Pancreas (tissue), 10 donors: ENCODE data around the gene SLC27A1. TPM values are rescaled to one million over a fixed set of nuclear protein-coding genes. Genes with fewer than 3 reads are reported as not detected.
"Not testable (repeated sequence)": the region's sequence is repeated elsewhere in the genome, so short reads cannot be mapped to it uniquely, and the experiment has no call there.

Source experiments
- ATAC-seq, 4 donors: fragments of 200-7000 bp; cut with Tn5 transposase; one replicate each; pipeline versions ENCODE4 v1.8.0 to v1.9.1; 2020; ENCODE audit warnings: mild to moderate bottlenecking in 4 of 4, moderate library complexity in 4 of 4
- DNase-seq, 6 donors: peaks; one replicate each; pipeline ENCODE4 v3.0.0-alpha.2; 2020
- FAIRE-seq: peaks from 2 replicates; lab custom pipeline; 2012; peaks lifted over from hg19 to GRCh38; lab: Jason Lieb, UNC
- H3K27ac ChIP-seq, 4 donors: fragments of 200-600 bp; sonication (generic); 1 replicate in 3 of 4; 2 replicates in 1 of 4; pipeline versions ENCODE4 v1.5.0 to v1.8.0; 2020
- H3K27me3 ChIP-seq, 4 donors: fragments of 200-600 bp; one replicate each; pipeline ENCODE4 v1.8.0; 2021
- H3K36me3 ChIP-seq, 3 donors: fragments of 200-600 bp; sonication (generic) in 1 of 3; one replicate each; pipeline versions ENCODE4 v1.5.0 to v1.8.0; 2020 to 2021
- H3K4me1 ChIP-seq, 3 donors: fragments of 200-600 bp; one replicate each; pipeline ENCODE4 v1.8.0; 2021
- H3K4me3 ChIP-seq, 4 donors: fragments of 200-600 bp; sonication (generic) in 2 of 4; one replicate each; pipeline versions ENCODE4 v1.5.0 to v1.8.0; 2020 to 2021
- H3K9me3 ChIP-seq, 4 donors: fragments of 200-600 bp; one replicate each; pipeline ENCODE4 v1.8.0; 2021
- WGBS, 2 donors: extraction: QIAGEN DNeasy Blood & Tissue Kit; methylation state at CpG; one replicate each; pipeline ENCODE4 v1.1.7; 2013; 5-methylcytosine and 5-hydroxymethylcytosine counted together
- intact Hi-C, 3 donors: fragments of 100-400 bp; cut with DNase I; formaldehyde crosslinking; loops; one replicate each; pipeline versions ENCODE4 v1.11.1 to v1.14.2; 2022
- polyA plus RNA-seq, 2 donors: library from polyadenylated mRNA; stranded (reverse); fragments of 200-250 nt; gene quantifications; one replicate each; pipeline ENCODE4 v1.2.3, GENCODE V29; 2013
- total RNA-seq, 6 donors: library from RNA; stranded (reverse); fragmentation: NEBNext Ultra II Directional in 4 of 6; extraction: Animal tissue kit (Norgen Biotek cat#: 25700) in 4 of 6; gene quantifications; one replicate each; pipeline versions ENCODE4 v1.2.1 to v1.2.4, GENCODE V29; 2021 to 2023
- TF ChIP-seq, protein P1 (sequence below), 4 donors: fragments of 200-600 bp; sonication (generic) in 3 of 4; IDR thresholded peaks; one replicate each; pipeline versions ENCODE4 v1.5.0 to v1.8.0; 2021; ENCODE audit warnings: antibody characterized with exemption in 4 of 4
- donor health status: healthy with polysubstance abuse.
- donor health status: DM: no; HTN: no; CAD: no; lungs with moderate emphysema.
- donor health status: DM: no; HTN: no; CAD: no.
- donor health status: control.
- donor health status: control.
- donor health status: Bipolar disorder and iron deficiency.
- donor health status: DM: yes; HTN: yes; CAD: no.
- donor health status: DM: no; HTN: no; CAD: no.
- donor health status: DM: no; HTN: no; CAD: no.
- donor health status: DM: yes; HTN: yes; CAD: no.

SLC27A1 gene
- total and polyA plus RNA-seq, 8 donors = 9.4 to 37.1 (median 11.4) TPM

DNA sequence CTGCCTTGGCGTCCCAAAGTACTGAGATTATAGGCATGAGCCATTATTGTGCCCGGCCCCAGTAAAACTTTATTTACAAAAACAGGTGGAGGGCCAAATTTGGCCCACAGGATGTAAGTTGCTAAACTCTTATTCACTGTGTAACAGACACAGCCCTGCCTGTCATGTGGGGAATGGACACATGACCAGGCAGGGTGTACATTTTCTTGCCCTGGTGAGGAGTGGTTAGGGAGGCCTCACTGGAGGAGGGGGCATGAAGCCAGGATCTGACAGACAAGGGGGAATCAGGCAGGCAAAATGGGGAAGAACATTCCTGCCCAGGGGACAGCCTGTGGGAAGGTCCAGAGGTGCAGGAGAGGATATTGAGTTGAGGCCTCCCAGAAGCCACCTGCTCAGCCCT is 33.7 kb downstream of the SLC27A1 start:
- H3K27ac ChIP-seq = no peak overlapping the region
- no peak for ATAC-seq
- no peaks in the 10 kb centered on the region for H3K36me3 ChIP-seq
- H3K27me3 ChIP-seq = no peaks in the 10 kb centered on the region
- DNase-seq = no peak
- intact Hi-C loops = no loop called here
- peaks cover 0 to 7% (median 0%) of the 10 kb centered on the region in 3 donors for H3K4me1 ChIP-seq
- no peak for FAIRE-seq
- TF ChIP-seq, protein P1, sequence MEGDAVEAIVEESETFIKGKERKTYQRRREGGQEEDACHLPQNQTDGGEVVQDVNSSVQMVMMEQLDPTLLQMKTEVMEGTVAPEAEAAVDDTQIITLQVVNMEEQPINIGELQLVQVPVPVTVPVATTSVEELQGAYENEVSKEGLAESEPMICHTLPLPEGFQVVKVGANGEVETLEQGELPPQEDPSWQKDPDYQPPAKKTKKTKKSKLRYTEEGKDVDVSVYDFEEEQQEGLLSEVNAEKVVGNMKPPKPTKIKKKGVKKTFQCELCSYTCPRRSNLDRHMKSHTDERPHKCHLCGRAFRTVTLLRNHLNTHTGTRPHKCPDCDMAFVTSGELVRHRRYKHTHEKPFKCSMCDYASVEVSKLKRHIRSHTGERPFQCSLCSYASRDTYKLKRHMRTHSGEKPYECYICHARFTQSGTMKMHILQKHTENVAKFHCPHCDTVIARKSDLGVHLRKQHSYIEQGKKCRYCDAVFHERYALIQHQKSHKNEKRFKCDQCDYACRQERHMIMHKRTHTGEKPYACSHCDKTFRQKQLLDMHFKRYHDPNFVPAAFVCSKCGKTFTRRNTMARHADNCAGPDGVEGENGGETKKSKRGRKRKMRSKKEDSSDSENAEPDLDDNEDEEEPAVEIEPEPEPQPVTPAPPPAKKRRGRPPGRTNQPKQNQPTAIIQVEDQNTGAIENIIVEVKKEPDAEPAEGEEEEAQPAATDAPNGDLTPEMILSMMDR (IDR thresholded peaks at IDR 0.05) = no peak
- WGBS, 2 donors = 96% methylated on average over 2 of the region's 2 CpGs
- no peaks in the 10 kb centered on the region for H3K9me3 ChIP-seq
- no peak overlapping the region for H3K4me3 ChIP-seq

DNA sequence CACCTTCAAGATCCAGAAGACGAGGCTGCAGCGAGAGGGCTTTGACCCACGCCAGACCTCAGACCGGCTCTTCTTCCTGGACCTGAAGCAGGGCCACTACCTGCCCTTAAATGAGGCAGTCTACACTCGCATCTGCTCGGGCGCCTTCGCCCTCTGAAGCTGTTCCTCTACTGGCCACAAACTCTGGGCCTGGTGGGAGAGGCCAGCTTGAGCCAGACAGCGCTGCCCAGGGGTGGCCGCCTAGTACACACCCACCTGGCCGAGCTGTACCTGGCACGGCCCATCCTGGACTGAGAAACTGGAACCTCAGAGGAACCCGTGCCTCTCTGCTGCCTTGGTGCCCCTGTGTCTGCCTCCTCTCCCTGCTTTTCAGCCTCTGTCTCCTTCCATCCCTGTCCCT is 34.1 kb downstream of the SLC27A1 start:
- TF ChIP-seq, protein P1 (IDR thresholded peaks at IDR 0.05) = no peak
- ATAC-seq (no peak), FAIRE-seq (no peak), DNase-seq (no peak)
- H3K4me1 ChIP-seq = peaks cover 0 to 7% (median 0%) of the 10 kb centered on the region in 3 donors
- H3K36me3 ChIP-seq = no peaks in the 10 kb centered on the region
- H3K27ac ChIP-seq = no peak overlapping the region
- intact Hi-C loops = no loop called here
- H3K27me3 ChIP-seq = no peaks in the 10 kb centered on the region
- H3K4me3 ChIP-seq = no peak overlapping the region
- 91 to 94% methylated on average over 13 of the region's 13 CpGs for WGBS, 2 donors
- H3K9me3 ChIP-seq = no peaks in the 10 kb centered on the region

DNA sequence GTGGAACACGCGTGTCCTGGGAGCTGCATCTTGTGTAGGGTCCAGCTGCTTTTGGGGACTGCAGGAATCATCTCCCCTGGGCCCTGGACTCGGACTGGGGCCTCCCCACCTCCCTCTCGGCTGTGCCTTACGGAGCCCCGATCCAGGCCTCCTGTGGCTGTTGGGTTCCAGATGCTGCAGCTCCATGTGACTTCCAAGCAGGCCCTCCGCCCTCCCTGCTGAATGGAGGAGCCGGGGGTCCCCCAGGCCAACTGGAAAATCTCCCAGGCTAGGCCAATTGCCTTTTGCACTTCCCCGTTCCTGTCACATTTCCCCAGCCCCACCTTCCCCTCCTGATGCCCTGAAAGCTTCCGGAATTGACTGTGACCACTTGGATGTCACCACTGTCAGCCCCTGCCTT is 34.9 kb downstream of the SLC27A1 start:
- Histone ChIP-seq H3K36me3 (no peaks in the 10 kb centered on the region), H3K9me3 (no peaks in the 10 kb centered on the region), H3K27ac (no peak overlapping the region), H3K4me3 (no peak overlapping the region), H3K27me3 (no peaks in the 10 kb centered on the region), H3K4me1 (peaks cover 2 to 13% (median 5%) of the 10 kb centered on the region in 3 donors)
- FAIRE-seq (no peak), ATAC-seq (no peak), DNase-seq (no peak)
- intact Hi-C loops = no loop called here
- 78 to 83% methylated on average over 10 of the region's 10 CpGs for WGBS, 2 donors
- TF ChIP-seq, protein P1 (IDR thresholded peaks at IDR 0.05) = no peak

DNA sequence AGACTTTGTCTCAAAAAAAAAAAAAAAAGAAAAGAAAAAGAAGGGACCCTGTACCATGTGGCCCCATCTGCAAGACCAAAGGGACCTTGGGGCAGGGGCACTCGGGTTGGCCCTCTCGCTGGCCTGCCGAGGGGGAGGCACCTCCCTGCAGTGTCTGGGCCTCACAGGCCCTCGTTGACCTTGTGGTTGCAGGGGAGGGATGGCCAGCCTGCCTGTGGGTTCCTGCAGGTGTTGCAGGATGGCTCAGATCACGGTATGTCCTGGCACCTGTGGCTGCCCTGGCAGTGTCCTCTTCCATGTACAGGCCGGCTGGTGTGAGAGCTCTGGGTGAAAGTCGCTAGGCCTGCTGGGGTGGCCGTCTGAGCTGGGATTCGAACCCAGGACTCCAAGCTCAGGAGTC is 36.4 kb downstream of the SLC27A1 start:
- FAIRE-seq = no peak
- Histone ChIP-seq H3K27ac (no peak overlapping the region), H3K27me3 (no peaks in the 10 kb centered on the region), H3K36me3 (no peaks in the 10 kb centered on the region), H3K9me3 (no peaks in the 10 kb centered on the region), H3K4me3 (no peak overlapping the region), H3K4me1 (peaks cover 7 to 16% (median 10%) of the 10 kb centered on the region in 3 donors)
- intact Hi-C loops = no loop called here
- no peak for DNase-seq
- 72 to 77% methylated on average over 9 of the region's 9 CpGs for WGBS, 2 donors
- ATAC-seq = no peak
- TF ChIP-seq, protein P1 (IDR thresholded peaks at IDR 0.05) = no peak

DNA sequence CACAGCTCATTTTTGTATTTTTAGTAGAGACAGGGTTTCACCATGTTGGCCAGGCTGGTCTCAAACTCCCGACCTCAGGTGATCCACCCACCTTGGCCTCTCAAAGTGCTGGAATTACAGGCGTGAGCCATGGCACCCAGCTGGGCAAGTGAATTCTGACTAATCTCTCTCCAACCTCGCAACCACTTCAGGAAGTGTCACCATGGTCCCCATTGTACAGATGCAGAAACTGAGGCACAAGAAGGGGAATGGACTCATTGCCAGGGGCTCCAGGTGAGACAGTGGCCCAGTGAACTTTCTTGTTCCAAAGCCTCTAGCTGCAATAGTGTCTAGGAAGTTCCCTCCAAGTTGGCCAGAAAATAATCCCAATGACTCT is 38.2 kb downstream of the SLC27A1 start:
- H3K9me3 ChIP-seq, DNase-seq, intact Hi-C loops, ATAC-seq, H3K27ac ChIP-seq, H3K4me3 ChIP-seq, H3K36me3 ChIP-seq, H3K27me3 ChIP-seq, FAIRE-seq: not testable (repeated sequence)
- 83 to 95% methylated on average over 3 of the region's 3 CpGs for WGBS, 2 donors
- H3K4me1 ChIP-seq = peaks cover 10 to 21% (median 10%) of the 10 kb centered on the region in 3 donors
